ENCODE measurements around the gene TSSK1B.

- TF ChIP-seq CTCF (IDR thresholded peaks at IDR 0.05; ENCODE audit: insufficient read depth, low read length, poor library complexity, severe bottlenecking) (no peak), EZH2phosphoT487 (conservative IDR thresholded peaks at IDR 0.05; ENCODE audit: low read length) (no peak)
Measured at GRCh38 chr5:113404269-113404668, 30.5 kb downstream of the TSSK1B start.
